WI38 (cell line): ENCODE measurements around the gene MAN1A1.

Source experiments
- H3K4me3 ChIP-seq: 2 replicates; pipeline ENCODE4 v1.5.1; 2011; ENCODE audit warnings: low read depth, mild to moderate bottlenecking, control low read depth, low read length
- TF ChIP-seq, protein P1 (sequence below): IDR thresholded peaks from 2 replicates; pipeline ENCODE4 v1.5.1; 2012; ENCODE audit warnings: low read depth, mild to moderate bottlenecking, control low read depth, low read length

MAN1A1 gene

GRCh38 chr6:119129968-119130484 lies 219.5 kb downstream of the MAN1A1 start:
- TF ChIP-seq, protein P1, sequence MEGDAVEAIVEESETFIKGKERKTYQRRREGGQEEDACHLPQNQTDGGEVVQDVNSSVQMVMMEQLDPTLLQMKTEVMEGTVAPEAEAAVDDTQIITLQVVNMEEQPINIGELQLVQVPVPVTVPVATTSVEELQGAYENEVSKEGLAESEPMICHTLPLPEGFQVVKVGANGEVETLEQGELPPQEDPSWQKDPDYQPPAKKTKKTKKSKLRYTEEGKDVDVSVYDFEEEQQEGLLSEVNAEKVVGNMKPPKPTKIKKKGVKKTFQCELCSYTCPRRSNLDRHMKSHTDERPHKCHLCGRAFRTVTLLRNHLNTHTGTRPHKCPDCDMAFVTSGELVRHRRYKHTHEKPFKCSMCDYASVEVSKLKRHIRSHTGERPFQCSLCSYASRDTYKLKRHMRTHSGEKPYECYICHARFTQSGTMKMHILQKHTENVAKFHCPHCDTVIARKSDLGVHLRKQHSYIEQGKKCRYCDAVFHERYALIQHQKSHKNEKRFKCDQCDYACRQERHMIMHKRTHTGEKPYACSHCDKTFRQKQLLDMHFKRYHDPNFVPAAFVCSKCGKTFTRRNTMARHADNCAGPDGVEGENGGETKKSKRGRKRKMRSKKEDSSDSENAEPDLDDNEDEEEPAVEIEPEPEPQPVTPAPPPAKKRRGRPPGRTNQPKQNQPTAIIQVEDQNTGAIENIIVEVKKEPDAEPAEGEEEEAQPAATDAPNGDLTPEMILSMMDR: no peak
- no peak overlapping the region for H3K4me3 ChIP-seq

GRCh38 chr6:119129148-119129967 lies 220.2 kb downstream of the MAN1A1 start:
- H3K4me3 ChIP-seq: no peak overlapping the region
- TF ChIP-seq, protein P1: peak; percentile 65

GRCh38 chr6:119128252-119128912 lies 221.2 kb downstream of the MAN1A1 start:
- no peak overlapping the region for H3K4me3 ChIP-seq
- TF ChIP-seq, protein P1: no peak

- no peak overlapping the region for H3K4me3 ChIP-seq
- TF ChIP-seq, protein P1: no peak
Measured at GRCh38 chr6:119127627-119128026, 221.9 kb downstream of the MAN1A1 start.
